Activated T-helper 1 cell treated with anti-CD3 and anti-CD28 coated beads, Interleukin-12 subunit alpha, Interleukin-12 subunit beta, Interleukin-2, Interleukin-4 antibody, amounts not matched to agents 30 ng/mL and 10 ng/mL and 1 ng/mL, durations not matched to agents 14 hours and 24 hours and 36 hours (primary cell): Measurements from ENCODE around the gene MRAP2. TPM values are rescaled to one million over a fixed set of nuclear protein-coding genes. Genes with fewer than 3 reads are reported as not detected.
"Not testable (repeated sequence)": the region's sequence is repeated elsewhere in the genome, so short reads cannot be mapped to it uniquely, and the experiment has no call there.

Experiments
- DNase-seq: peaks from one replicate; pipeline ENCODE4 v3.0.0; 2021; ENCODE audit warnings: low spot score
- H3K27ac Mint-ChIP-seq: one replicate; pipeline ENCODE4 v1.8.0; 2021; ENCODE audit warnings: mild to moderate bottlenecking, mixed read lengths
- H3K27me3 Mint-ChIP-seq: one replicate; pipeline ENCODE4 v1.8.0; 2022; ENCODE audit warnings: mild to moderate bottlenecking, moderate library complexity, mixed read lengths; ENCODE audit not compliant: insufficient read depth
- H3K36me3 Mint-ChIP-seq: one replicate; pipeline ENCODE4 v1.8.0; 2021; ENCODE audit warnings: low read depth, mixed read lengths
- H3K4me1 Mint-ChIP-seq: one replicate; pipeline ENCODE4 v1.8.0; 2021; ENCODE audit warnings: low read depth, mixed read lengths
- H3K4me3 Mint-ChIP-seq: one replicate; pipeline ENCODE4 v1.8.0; 2021; ENCODE audit warnings: mild to moderate bottlenecking, moderate library complexity, mixed read lengths
- H3K9me3 Mint-ChIP-seq: one replicate; pipeline ENCODE4 v1.8.0; 2021; ENCODE audit warnings: mixed read lengths
- intact Hi-C: fragments of 100-400 bp; cut with micrococcal nuclease; formaldehyde crosslinking; loops from one replicate; pipeline ENCODE4 v1.15.1; 2024
- total RNA-seq: library from RNA; stranded (reverse); gene quantifications from 2 replicates; pipeline ENCODE4 v1.2.3, GENCODE V29; 2022

MRAP2 gene
- total RNA-seq, 1 donor from 2014 or later: not detected

- H3K4me1 Mint-ChIP-seq: peaks cover 7% of the 10 kb centered on the region
- peaks cover 2% of the 10 kb centered on the region for H3K27me3 Mint-ChIP-seq
- intact Hi-C loops: no loop called here
- H3K4me3 Mint-ChIP-seq: no peak overlapping the region
- DNase-seq: no peak
- H3K27ac Mint-ChIP-seq: no peak overlapping the region
- no peaks in the 10 kb centered on the region for H3K36me3 Mint-ChIP-seq
- H3K9me3 Mint-ChIP-seq: peaks cover 3% of the 10 kb centered on the region
Observed at GRCh38 chr6:84093441-84094435, 60.2 kb downstream of the MRAP2 start.

DNA sequence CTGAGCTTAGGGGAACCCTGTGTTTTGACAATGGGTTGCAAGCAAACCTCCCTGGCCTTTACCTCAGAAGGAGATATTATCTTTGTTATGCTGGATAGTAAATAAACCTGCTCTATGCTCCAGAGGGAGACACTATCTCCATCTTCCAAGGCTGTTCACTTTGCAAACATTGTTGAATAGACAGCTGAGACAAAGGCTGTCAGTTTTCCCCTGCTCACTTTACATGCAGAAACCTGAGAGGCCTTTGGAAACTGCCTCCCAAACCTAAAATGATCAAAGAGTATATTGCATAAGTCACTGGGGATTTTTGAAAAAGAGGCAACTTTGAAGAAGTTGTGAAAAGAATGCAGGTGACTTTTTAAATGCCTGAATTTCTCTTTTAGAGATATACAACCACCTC lies 61.6 kb downstream of the MRAP2 start:
- Mint-ChIP-seq H3K4me1 (peaks cover 7% of the 10 kb centered on the region), H3K27ac (no peak overlapping the region), H3K9me3 (peaks cover 3% of the 10 kb centered on the region), H3K4me3 (no peak overlapping the region), H3K36me3 (no peaks in the 10 kb centered on the region), H3K27me3 (peaks cover under 1% of the 10 kb centered on the region)
- DNase-seq: no peak
- intact Hi-C loops: no loop called here

- Mint-ChIP-seq H3K27ac (no peak overlapping the region), H3K36me3 (no peaks in the 10 kb centered on the region), H3K27me3 (no peaks in the 10 kb centered on the region), H3K9me3 (no peaks in the 10 kb centered on the region), H3K4me3 (no peak overlapping the region), H3K4me1 (no peaks in the 10 kb centered on the region)
- intact Hi-C loops: no loop called here
- no peak for DNase-seq
Observed at GRCh38 chr6:84103029-84103428, 69.5 kb downstream of the MRAP2 start.

GRCh38 chr6:84105215-84105924 lies 71.8 kb downstream of the MRAP2 start:
- DNase-seq, H3K4me3 Mint-ChIP-seq, H3K9me3 Mint-ChIP-seq, H3K36me3 Mint-ChIP-seq, intact Hi-C loops, H3K27ac Mint-ChIP-seq, H3K4me1 Mint-ChIP-seq, H3K27me3 Mint-ChIP-seq: not testable (repeated sequence)

- H3K27ac Mint-ChIP-seq: no peak overlapping the region
- no peak for DNase-seq
- intact Hi-C loops: no loop called here
- H3K36me3 Mint-ChIP-seq: no peaks in the 10 kb centered on the region
- no peak overlapping the region for H3K4me3 Mint-ChIP-seq
- no peaks in the 10 kb centered on the region for H3K4me1 Mint-ChIP-seq
- H3K9me3 Mint-ChIP-seq: no peaks in the 10 kb centered on the region
- H3K27me3 Mint-ChIP-seq: no peaks in the 10 kb centered on the region
Observed at GRCh38 chr6:84107495-84107894, 73.9 kb downstream of the MRAP2 start.

DNA sequence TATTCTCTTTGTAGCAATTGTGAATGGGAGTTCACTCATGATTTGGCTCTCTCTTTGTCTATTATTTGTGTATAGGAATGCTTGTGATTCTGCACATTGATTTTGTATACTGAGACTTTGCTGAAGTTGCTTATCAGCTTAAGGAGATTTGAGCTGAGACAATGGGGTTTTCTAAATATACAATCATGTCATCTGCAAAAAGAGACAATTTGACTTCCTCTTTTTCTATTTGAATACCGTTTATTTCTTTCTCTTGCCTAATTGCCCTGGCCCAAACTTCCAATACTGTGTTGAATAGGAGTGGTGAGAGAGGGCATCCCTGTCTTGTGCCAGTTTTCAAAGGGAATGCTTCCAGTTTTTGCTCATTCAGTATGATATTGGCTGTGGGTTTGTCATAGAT lies 77.8 kb downstream of the MRAP2 start:
- H3K36me3 Mint-ChIP-seq, H3K9me3 Mint-ChIP-seq, DNase-seq, H3K4me3 Mint-ChIP-seq, intact Hi-C loops, H3K27ac Mint-ChIP-seq, H3K27me3 Mint-ChIP-seq, H3K4me1 Mint-ChIP-seq: not testable (repeated sequence)

DNA sequence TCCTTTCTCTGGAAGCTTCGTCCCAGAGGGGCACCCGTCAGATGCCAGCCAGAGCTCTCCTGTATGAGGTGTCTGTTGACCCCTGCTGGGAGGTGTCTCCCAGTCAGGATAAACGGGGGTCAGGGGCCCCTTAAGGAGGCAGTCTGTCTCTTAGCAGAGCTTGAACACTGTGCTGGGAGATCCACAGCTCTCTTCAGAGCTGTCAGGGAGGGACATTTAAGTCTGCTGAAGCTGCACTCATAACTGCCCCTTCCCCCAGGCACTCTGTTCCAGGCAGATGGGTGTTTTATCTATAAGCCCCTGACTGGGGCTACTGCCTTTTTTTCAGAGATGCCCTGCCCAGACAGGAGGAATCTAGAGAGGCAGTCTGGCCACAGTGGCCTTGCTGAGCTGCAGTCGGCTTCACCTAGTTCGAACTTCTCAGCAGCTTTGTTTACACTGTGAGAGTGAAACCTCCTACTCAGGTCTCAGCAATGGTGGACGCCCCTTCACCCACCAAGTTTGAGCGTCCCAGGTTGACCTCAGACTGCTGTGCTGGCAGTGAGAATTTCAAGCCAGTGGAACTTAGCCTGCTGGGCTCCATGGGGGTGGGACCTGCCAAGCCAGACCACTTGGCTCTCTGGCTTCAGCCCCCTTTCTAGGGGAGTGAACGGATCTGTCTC lies 81.5 kb downstream of the MRAP2 start:
- intact Hi-C loops, H3K27ac Mint-ChIP-seq, H3K36me3 Mint-ChIP-seq, H3K9me3 Mint-ChIP-seq, H3K4me3 Mint-ChIP-seq, H3K27me3 Mint-ChIP-seq, DNase-seq, H3K4me1 Mint-ChIP-seq: not testable (repeated sequence)

DNA sequence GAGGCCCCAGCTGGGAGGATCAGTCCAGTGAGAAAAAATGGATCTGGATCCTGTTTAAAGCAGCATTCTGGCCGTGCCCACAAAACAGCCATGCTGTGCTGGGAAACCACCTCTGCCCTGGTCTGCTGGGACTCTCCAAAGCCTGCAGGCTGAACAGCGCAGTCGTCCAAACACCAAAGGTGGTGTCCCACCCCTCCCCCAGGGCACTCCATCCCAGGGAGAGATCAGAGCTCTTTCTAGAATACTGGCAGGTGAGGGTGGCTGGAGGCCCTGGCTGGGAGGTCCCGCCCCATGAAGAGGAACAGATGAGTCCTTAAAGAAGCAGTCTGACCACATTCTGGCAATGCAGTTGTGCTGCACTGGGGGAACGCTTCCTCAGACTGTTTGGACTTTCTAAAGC lies 84.6 kb downstream of the MRAP2 start:
- Mint-ChIP-seq H3K27ac (no peak overlapping the region), H3K9me3 (no peaks in the 10 kb centered on the region), H3K27me3 (no peaks in the 10 kb centered on the region), H3K4me1 (no peaks in the 10 kb centered on the region), H3K36me3 (no peaks in the 10 kb centered on the region), H3K4me3 (no peak overlapping the region)
- intact Hi-C loops: no loop called here
- no peak for DNase-seq

- no peak overlapping the region for H3K27ac Mint-ChIP-seq
- no peak for DNase-seq
- H3K9me3 Mint-ChIP-seq: no peaks in the 10 kb centered on the region
- H3K4me1 Mint-ChIP-seq: no peaks in the 10 kb centered on the region
- no peaks in the 10 kb centered on the region for H3K27me3 Mint-ChIP-seq
- H3K36me3 Mint-ChIP-seq: peaks cover under 1% of the 10 kb centered on the region
- intact Hi-C loops: no loop called here
- H3K4me3 Mint-ChIP-seq: no peak overlapping the region
Observed at GRCh38 chr6:84119277-84119676, 85.7 kb downstream of the MRAP2 start.

GRCh38 chr6:84123186-84123585 lies 89.6 kb downstream of the MRAP2 start:
- H3K36me3 Mint-ChIP-seq: peaks cover 7% of the 10 kb centered on the region
- H3K9me3 Mint-ChIP-seq: no peaks in the 10 kb centered on the region

DNA sequence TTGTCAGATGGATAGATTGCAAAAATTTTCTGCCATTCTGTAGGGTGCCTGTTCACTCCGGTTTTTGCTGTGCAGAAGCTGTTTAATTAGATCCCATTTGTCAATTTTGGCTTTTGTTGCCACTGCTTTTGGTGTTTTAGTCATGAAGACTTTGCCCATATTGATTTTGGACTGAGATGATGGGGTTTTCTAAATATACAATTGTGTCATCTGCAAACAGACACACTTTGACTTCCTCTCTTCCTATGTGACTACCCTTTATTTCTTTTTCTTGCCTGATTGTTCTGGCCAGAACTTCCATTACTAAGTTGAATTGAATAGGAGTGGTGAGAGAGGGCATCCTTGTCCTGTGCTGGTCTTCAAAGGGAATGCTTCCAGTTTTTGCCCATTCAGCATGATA lies 96.0 kb downstream of the MRAP2 start:
- H3K9me3 Mint-ChIP-seq, H3K4me1 Mint-ChIP-seq, H3K4me3 Mint-ChIP-seq, intact Hi-C loops, H3K27me3 Mint-ChIP-seq, H3K27ac Mint-ChIP-seq, H3K36me3 Mint-ChIP-seq, DNase-seq: not testable (repeated sequence)

More at GRCh38 chr6:84123186-84123585, 89.6 kb downstream of the MRAP2 start:
- H3K4me1 Mint-ChIP-seq: no peaks in the 10 kb centered on the region
- no peak for DNase-seq
- H3K27ac Mint-ChIP-seq: no peak overlapping the region
- intact Hi-C loops: no loop called here
- H3K27me3 Mint-ChIP-seq: no peaks in the 10 kb centered on the region
- H3K4me3 Mint-ChIP-seq: no peak overlapping the region

GRCh38 chr6:84133385-84133784 lies 99.8 kb downstream of the MRAP2 start:
- H3K27ac Mint-ChIP-seq, H3K36me3 Mint-ChIP-seq, intact Hi-C loops, H3K4me3 Mint-ChIP-seq, H3K4me1 Mint-ChIP-seq, H3K27me3 Mint-ChIP-seq, DNase-seq, H3K9me3 Mint-ChIP-seq: not testable (repeated sequence)

- Mint-ChIP-seq H3K27me3 (peaks cover 1% of the 10 kb centered on the region), H3K4me3 (no peak overlapping the region), H3K36me3 (peaks cover 2% of the 10 kb centered on the region), H3K27ac (no peak overlapping the region), H3K4me1 (no peaks in the 10 kb centered on the region), H3K9me3 (peaks cover 7% of the 10 kb centered on the region)
- no peak for DNase-seq
- intact Hi-C loops: no loop called here
Observed at GRCh38 chr6:84135291-84135690, 101.7 kb downstream of the MRAP2 start.
